Endothelial cell of umbilical vein (primary cell): Measurements from ENCODE around the gene HOXA3. TPM values are rescaled to one million over a fixed set of nuclear protein-coding genes. Genes with fewer than 3 reads are reported as not detected.

Experiments
- BruUV-seq: library from RNA; stranded (reverse); fragments of 400-500 nt; replicated peaks from 2 replicates; lab custom pipeline; 2021; lab: Mats Ljungman, UMichigan
- CTCF ChIA-PET: fragments of 300-600, 350-600 bp; sonication (Branson Sonifier 250); formaldehyde crosslinking; loops from one replicate; lab custom pipeline; 2021; ENCODE audit warnings: antibody characterized with exemption, inconsistent platforms; lab: Charles Lee
- POLR2A ChIA-PET: fragments of 300-600, 350-600 bp; sonication (Branson Sonifier 250); formaldehyde crosslinking; loops from one replicate; lab custom pipeline; 2021; ENCODE audit warnings: antibody characterized with exemption, inconsistent platforms; lab: Charles Lee
- DNase-seq: peaks from one replicate; pipeline ENCODE4 v3.0.0-alpha.2; 2011; ENCODE audit warnings: low read depth, low spot score
- FAIRE-seq: peaks from 2 replicates; lab custom pipeline; 2011; peaks lifted over from hg19 to GRCh38; lab: Jason Lieb, UNC
- H2AFZ ChIP-seq: 2 replicates; pipeline ENCODE4 v1.6.0; 2012; ENCODE audit warnings: low read depth, low read length, control low read depth, inconsistent platforms
- H3K27ac ChIP-seq: 2 replicates; pipeline ENCODE4 v1.5.1; 2011; ENCODE audit warnings: low read depth, mild to moderate bottlenecking, control low read depth, low read length, moderate library complexity; ENCODE audit not compliant: insufficient read depth
- H3K27me3 ChIP-seq, 2 experiments: 2 replicates each; pipeline versions ENCODE4 v1.6.0 to v1.6.1; 2011; ENCODE audit warnings: low read length in 2 of 2, mixed read lengths in 1 of 2; ENCODE audit not compliant: control insufficient read depth in 2 of 2, insufficient read depth in 2 of 2
- H3K36me3 ChIP-seq, 2 experiments: 2 replicates in 1 of 2; 3 replicates in 1 of 2; pipeline ENCODE4 v1.5.1; 2011; ENCODE audit warnings: low read length in 2 of 2, mild to moderate bottlenecking in 1 of 2, moderate library complexity in 1 of 2; ENCODE audit not compliant: control insufficient read depth in 2 of 2, insufficient read depth in 2 of 2; ENCODE audit errors: extremely low read depth in 1 of 2
- H3K4me1 ChIP-seq: 3 replicates; pipeline ENCODE4 v1.5.1; 2011; ENCODE audit warnings: mild to moderate bottlenecking, low read length; ENCODE audit not compliant: control insufficient read depth, insufficient read depth; ENCODE audit errors: extremely low read depth
- H3K4me2 ChIP-seq: 2 replicates; pipeline ENCODE4 v1.6.1; 2011; ENCODE audit warnings: low read length, control low read depth, mixed read lengths; ENCODE audit not compliant: insufficient read depth
- H3K4me3 ChIP-seq, 3 experiments: fragments of 200-600 bp in 1 of 3; sonication (generic), shearing (Covaris generic) in 1 of 3; replicated peaks in 1 of 3; 2 replicates each; pipeline ENCODE4 v1.5.1; 2011 to 2016; ENCODE audit warnings: control low read depth in 3 of 3, low read length in 3 of 3, mild to moderate bottlenecking in 2 of 3, inconsistent platforms in 1 of 3, low read depth in 1 of 3, moderate library complexity in 1 of 3; ENCODE audit not compliant: insufficient read depth in 1 of 3
- H3K79me2 ChIP-seq: 2 replicates; pipeline ENCODE4 v1.6.0; 2012; ENCODE audit warnings: low read length, inconsistent platforms; ENCODE audit not compliant: control insufficient read depth, insufficient read depth
- H3K9ac ChIP-seq: replicated peaks from 2 replicates; pipeline ENCODE3; 2011; ENCODE audit warnings: low read length, control low read depth; ENCODE audit not compliant: insufficient read depth; ENCODE audit errors: extremely low read depth
- H3K9me1 ChIP-seq: replicated peaks from 3 replicates; pipeline ENCODE4 v1.6.0; 2011; ENCODE audit warnings: mild to moderate bottlenecking, low read length; ENCODE audit not compliant: control insufficient read depth, insufficient read depth; ENCODE audit errors: extremely low read depth
- H3K9me3 ChIP-seq: replicated peaks from 2 replicates; pipeline ENCODE4 v1.5.1; 2012; ENCODE audit warnings: low read length, inconsistent platforms; ENCODE audit not compliant: control insufficient read depth, insufficient read depth
- H4K20me1 ChIP-seq: replicated peaks from 2 replicates; pipeline ENCODE3; 2011; ENCODE audit warnings: mild to moderate bottlenecking, low read length; ENCODE audit not compliant: control insufficient read depth, insufficient read depth; ENCODE audit errors: extremely low read depth
- CTCF ChIP-seq, 2 donors: IDR thresholded peaks; 1 replicate in 1 of 2; 2 replicates in 1 of 2; pipeline ENCODE4 v1.5.1; 2011; ENCODE audit warnings: low read length in 2 of 2, mild to moderate bottlenecking in 2 of 2, moderate library complexity in 2 of 2, control low read depth in 1 of 2, inconsistent platforms in 1 of 2, low read depth in 1 of 2; ENCODE audit not compliant: insufficient read depth in 1 of 2; ENCODE audit errors: extremely low read depth in 1 of 2
- EZH2 ChIP-seq: IDR thresholded peaks from 2 replicates; pipeline ENCODE4 v1.6.1; 2012; ENCODE audit warnings: borderline replicate concordance, low read depth, mild to moderate bottlenecking, moderate library complexity, low read length, inconsistent platforms; ENCODE audit not compliant: severe bottlenecking
- FOS ChIP-seq: IDR thresholded peaks from 2 replicates; pipeline ENCODE4 v1.6.1; 2011; ENCODE audit warnings: mild to moderate bottlenecking, low read length, moderate library complexity, borderline replicate concordance; ENCODE audit not compliant: insufficient read depth
- GATA2 ChIP-seq: IDR thresholded peaks from 2 replicates; pipeline ENCODE4 v1.7.0; 2011; ENCODE audit warnings: low read depth, mild to moderate bottlenecking, moderate library complexity, mixed read lengths, low read length; ENCODE audit not compliant: insufficient read length, insufficient read depth
- JUN ChIP-seq: IDR thresholded peaks from 2 replicates; pipeline ENCODE4 v1.6.1; 2011; ENCODE audit warnings: borderline replicate concordance, low read depth; ENCODE audit not compliant: insufficient read length, insufficient read depth
- MAX ChIP-seq: IDR thresholded peaks from 2 replicates; pipeline ENCODE4 v1.6.1; 2011; ENCODE audit not compliant: insufficient read depth, insufficient read length
- MYC ChIP-seq: IDR thresholded peaks from one replicate; pipeline ENCODE4 v1.6.1; 2011; ENCODE audit warnings: mild to moderate bottlenecking, low read depth, low read length
- POLR2A ChIP-seq: IDR thresholded peaks from 2 replicates; pipeline ENCODE4 v1.6.1; 2012; ENCODE audit warnings: low read depth, mild to moderate bottlenecking, control low read depth, low read length
- POLR2AphosphoS5 ChIP-seq: IDR thresholded peaks from 2 replicates; pipeline ENCODE4 v1.6.1; 2012; ENCODE audit warnings: low read depth, mild to moderate bottlenecking, control low read depth, low read length, moderate library complexity; ENCODE audit not compliant: insufficient read depth
- dilution Hi-C: fragments of 300-500 bp; cut with MboI; formaldehyde crosslinking; loops from one replicate; pipeline ENCODE4 v1.15.0; 2019; ENCODE audit warnings: low sequenced_read_pairs; ENCODE audit not compliant: extremely low pct_ligation_motif_present
- intact Hi-C: fragments of 100-400 bp; cut with micrococcal nuclease; formaldehyde crosslinking; loops from one replicate; pipeline ENCODE4 v1.10.0; 2022
- polyA plus RNA-seq, 4 experiments: library from polyadenylated mRNA; depleted of rRNA in 3 of 4; stranded (reverse) in 3 of 4; unstranded in 1 of 4; fragments of >200 nt; gene quantifications; 2 replicates each; pipeline versions ENCODE4 v1.2.1 to v1.2.3, GENCODE V29; 2011 to 2012; ENCODE audit warnings: missing spikeins in 1 of 4
- total RNA-seq: library from RNA; stranded (reverse); gene quantifications from 2 replicates; pipeline ENCODE4 v1.2.3, GENCODE V29; 2021

The HOXA3 gene
- total and polyA plus RNA-seq, 2 donors (not counting 3 experiments of a cell fraction or from before 2014, with no cell fraction given) = 4.7 to 14.0 TPM

GRCh38 chr7:27133409-27134231 is 18.8 kb downstream of the HOXA3 start:
- no peak for DNase-seq
- Histone ChIP-seq H3K4me1 (peaks cover 84% of the 10 kb centered on the region), H3K9me3 (no peaks in the 10 kb centered on the region), H3K4me2 (peak overlapping the region; percentile 61), H3K27ac (peak overlapping the region; percentile 82), H4K20me1 (no peaks in the 10 kb centered on the region), H3K4me3 (peak overlapping the region in 1 of 3 experiments; percentile 14), H3K36me3 (peaks cover 0 to 6% of the 10 kb centered on the region in 2 experiments), H3K9me1 (no peaks in the 10 kb centered on the region), H3K27me3 (no peaks in the 10 kb centered on the region), H2AFZ (no peak overlapping the region), H3K79me2 (peaks cover 77% of the 10 kb centered on the region), H3K9ac (peak overlapping the region; percentile 70)
- ChIA-PET POLR2A (no interaction called here), CTCF (interaction anchor here (1.1 to 1.3 kb wide), 2 partner anchors 28 to 37 kb away, joined by 3 read pairs; no protein-coding TSS in a partner anchor)
- peak; percentile 75 for FAIRE-seq
- dilution Hi-C loops (no loop called here), intact Hi-C loops (no loop called here)
- TF ChIP-seq GATA2 = peak; percentile 5
- TF ChIP-seq MAX = no peak
- BruUV-seq = no TSS peak

- no peak for DNase-seq
- intact Hi-C loops = no loop called here
- no TSS peak for BruUV-seq
- dilution Hi-C loops = no loop called here
- H3K27ac ChIP-seq = peak overlapping the region; percentile 82
- no peaks in the 10 kb centered on the region for H3K9me3 ChIP-seq
- H3K4me3 ChIP-seq = no peak overlapping the region
- CTCF ChIA-PET = interaction anchor here (1.3 to 2.4 kb wide), 2 partner anchors 36 to 279 kb away, joined by 3 to 16 read pairs; no protein-coding TSS in a partner anchor
- peaks cover 78% of the 10 kb centered on the region for H3K4me1 ChIP-seq
- peaks cover 76% of the 10 kb centered on the region for H3K79me2 ChIP-seq
- H3K36me3 ChIP-seq = peaks cover 0 to 8% of the 10 kb centered on the region in 2 experiments
- H3K27me3 ChIP-seq = no peaks in the 10 kb centered on the region
- POLR2A ChIA-PET = no interaction called here
- no peaks in the 10 kb centered on the region for H4K20me1 ChIP-seq
- FAIRE-seq = no peak
- TF ChIP-seq POLR2AphosphoS5 (no peak), EZH2 (no peak), FOS (no peak), CTCF (IDR thresholded peaks at IDR 0.05; ENCODE audit: extremely low read depth in 1 of 2, insufficient read depth in 1 of 2, low read depth in 1 of 2, low read length in 2 of 2) (no peak), POLR2A (no peak), GATA2 (no peak), MYC (no peak), JUN (no peak), MAX (no peak)
- peak overlapping the region; percentile 61 for H3K4me2 ChIP-seq
- no peak overlapping the region for H2AFZ ChIP-seq
- peak overlapping the region; percentile 70 for H3K9ac ChIP-seq
- no peaks in the 10 kb centered on the region for H3K9me1 ChIP-seq
Observed at GRCh38 chr7:27132978-27133377, 19.4 kb downstream of the HOXA3 start.
